HepG2 (cell line): ENCODE measurements around the gene MRPL10. TPM values are rescaled to one million over a fixed set of nuclear protein-coding genes. Genes with fewer than 3 reads are reported as not detected.

ENCODE experiments used
- DBP ChIP-seq: sonication (generic); formaldehyde crosslinking; IDR thresholded peaks from 2 replicates; pipeline ENCODE4 v1.4.0; 2020; ENCODE audit warnings: missing genetic modification reagents; ENCODE audit errors: not compliant biosample characterization
- DPF2 ChIP-seq: sonication (generic); formaldehyde crosslinking; IDR thresholded peaks from 2 replicates; pipeline ENCODE4 v1.4.0; 2020; ENCODE audit warnings: mild to moderate bottlenecking, low read depth, missing genetic modification reagents, borderline replicate concordance
- GLMP ChIP-seq: sonication (generic); formaldehyde crosslinking; IDR thresholded peaks from 2 replicates; pipeline ENCODE4 v1.9.0; 2021; ENCODE audit warnings: missing genetic modification reagents, mild to moderate bottlenecking, borderline replicate concordance
- HNRNPK ChIP-seq: fragments of 200-400 bp; formaldehyde crosslinking; IDR thresholded peaks from 2 replicates; pipeline ENCODE4 v1.6.1; 2018; ENCODE audit warnings: low read length, low read depth, moderate library complexity, mild to moderate bottlenecking; ENCODE audit not compliant: poor library complexity, severe bottlenecking
- KAT7 ChIP-seq: IDR thresholded peaks from 2 replicates; pipeline ENCODE4 v1.6.1; 2018; ENCODE audit warnings: borderline replicate concordance, missing compliant biosample characterization
- PLRG1 ChIP-seq: fragments of 450-650 bp; conservative IDR thresholded peaks from 2 replicates; pipeline ENCODE4 v1.6.1; 2016
- RFX3 ChIP-seq: IDR thresholded peaks from 2 replicates; pipeline ENCODE4 v1.6.1; 2016; ENCODE audit warnings: missing biosample characterization, missing genetic modification reagents
- ZNF224 ChIP-seq: sonication (generic); formaldehyde crosslinking; IDR thresholded peaks from 2 replicates; pipeline ENCODE4 v1.5.0; 2020; ENCODE audit warnings: mild to moderate bottlenecking, missing genetic modification reagents
- ZNF225 ChIP-seq: sonication (generic); formaldehyde crosslinking; IDR thresholded peaks from 2 replicates; pipeline ENCODE4 v1.4.0; 2020; ENCODE audit warnings: mild to moderate bottlenecking, missing genetic modification reagents
- ZNF251 ChIP-seq: sonication (generic); formaldehyde crosslinking; IDR thresholded peaks from 2 replicates; pipeline ENCODE4 v1.9.0; 2021; ENCODE audit warnings: mild to moderate bottlenecking, missing genetic modification reagents
- ZNF274 ChIP-seq: sonication (generic); formaldehyde crosslinking; IDR thresholded peaks from 2 replicates; pipeline ENCODE4 v1.5.1; 2020; ENCODE audit warnings: mild to moderate bottlenecking, missing genetic modification reagents
- ZNF614 ChIP-seq: IDR thresholded peaks from 2 replicates; pipeline ENCODE4 v1.6.1; 2018; ENCODE audit warnings: missing biosample characterization, missing genetic modification reagents, inconsistent platforms, borderline replicate concordance
- ZNF616 ChIP-seq: sonication (generic); formaldehyde crosslinking; IDR thresholded peaks from 2 replicates; pipeline ENCODE4 v1.5.0; 2020; ENCODE audit warnings: low read depth, mild to moderate bottlenecking, missing genetic modification reagents
- ZNF841 ChIP-seq: sonication (generic); formaldehyde crosslinking; IDR thresholded peaks from 2 replicates; pipeline ENCODE4 v1.8.1; 2023; ENCODE audit warnings: missing genetic modification reagents, borderline replicate concordance
- polyA plus RNA-seq, 8 experiments: library from polyadenylated mRNA; depleted of rRNA in 3 of 8; stranded (reverse) in 7 of 8; unstranded in 1 of 8; fragments of >200 nt; fragmentation: Illumina TruSeq in 4 of 8; extraction: Trizol in 4 of 8; gene quantifications; 2 replicates each; pipeline versions ENCODE4 v1.2.1 to v1.2.3, GENCODE V29; 2011 to 2016; ENCODE audit warnings: low read depth in 4 of 8, missing spikeins in 1 of 8, mixed read lengths in 1 of 8; ENCODE audit not compliant: insufficient read depth in 1 of 8
- total RNA-seq, 5 experiments: library from RNA; depleted of rRNA; stranded (reverse); fragments of >200 nt; fragmentation: Illumina TruSeq; extraction: Trizol; gene quantifications; 2 replicates each; pipeline ENCODE4 v1.2.3, GENCODE V29; 2016; ENCODE audit warnings: low read depth in 1 of 5
- TF ChIP-seq, protein P1 (sequence below): sonication (generic); formaldehyde crosslinking; IDR thresholded peaks from 2 replicates; pipeline ENCODE4; 2020; ENCODE audit warnings: missing genetic modification reagents, mild to moderate bottlenecking, borderline replicate concordance
- TF ChIP-seq, protein P2 (sequence below): sonication (generic); formaldehyde crosslinking; IDR thresholded peaks from 2 replicates; pipeline ENCODE4 v1.4.0; 2020; ENCODE audit warnings: mild to moderate bottlenecking, missing genetic modification reagents, borderline replicate concordance

Gene MRPL10
- total and polyA plus RNA-seq, 2 of the 13 experiments (the other 11 are each of a cell fraction or from before 2014, with no cell fraction given): 56.7 to 149 TPM

DNA sequence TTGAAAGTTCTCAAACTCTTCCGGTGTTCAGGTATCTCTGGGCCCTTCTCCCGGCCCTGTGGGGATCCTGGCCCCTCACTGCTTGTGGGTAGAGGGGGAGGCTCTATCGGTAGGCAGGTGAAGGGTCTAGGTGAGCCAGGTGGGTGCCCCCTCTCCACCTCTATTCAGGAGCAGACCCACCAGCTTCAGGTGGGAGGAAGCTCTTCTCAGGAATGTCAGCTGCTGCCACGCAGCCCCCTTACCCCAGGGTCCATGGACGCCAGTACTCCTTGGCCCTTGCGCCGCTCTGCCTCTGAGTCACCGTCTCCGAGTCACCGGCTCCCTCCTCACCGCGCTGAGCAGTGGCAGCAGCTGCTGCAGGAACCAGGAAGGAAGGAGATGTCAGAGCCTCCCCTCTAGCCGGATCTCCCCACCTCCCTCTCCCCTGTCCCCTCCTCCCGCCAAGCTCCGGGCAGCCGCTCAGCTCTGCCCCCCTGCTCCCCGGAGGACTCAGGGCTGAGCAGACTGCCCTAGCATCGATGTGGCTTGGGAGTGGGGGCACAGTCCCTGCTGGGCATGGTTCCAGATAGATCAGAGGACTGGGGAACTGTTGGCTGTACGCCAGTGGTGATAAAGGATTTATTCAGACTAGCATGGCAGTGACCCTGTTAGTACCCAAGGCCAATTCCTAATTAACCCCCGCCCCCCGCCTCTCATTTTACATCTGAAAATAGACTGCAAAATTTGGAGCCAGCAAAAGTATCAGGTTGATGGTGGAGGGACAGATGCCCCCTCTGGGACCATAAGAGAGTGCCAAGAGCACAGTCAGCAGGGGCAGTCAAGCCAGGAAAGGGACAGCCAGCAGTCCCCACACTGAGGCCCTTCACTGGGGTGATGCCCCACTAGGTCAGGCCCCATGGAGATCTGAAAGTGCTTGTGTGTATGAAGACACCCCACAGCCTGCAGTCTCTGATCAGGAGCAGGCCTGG lies 9.6 kb downstream of the MRPL10 start, which contains the start of gene OSBPL7 (continued):
- TF ChIP-seq ZNF225 (CRISPR knock-in tag) (no peak), HNRNPK (no peak), GLMP (CRISPR knock-in tag) (no peak), DBP (CRISPR knock-in tag) (no peak), ZNF841 (CRISPR knock-in tag) (no peak), DPF2 (CRISPR knock-in tag) (no peak), ZNF274 (CRISPR knock-in tag) (peak; percentile 73), KAT7 (CRISPR knock-in tag) (peak; percentile 92), ZNF614 (CRISPR knock-in tag) (peak; percentile 70; the same call in 1 of the 2 replicates), ZNF224 (CRISPR knock-in tag) (no peak), ZNF616 (CRISPR knock-in tag) (peak; percentile 83; the same call in 1 of the 2 replicates), ZNF251 (CRISPR knock-in tag) (no peak), PLRG1 (no peak), RFX3 (CRISPR knock-in tag) (no peak)
- TF ChIP-seq, protein P1, sequence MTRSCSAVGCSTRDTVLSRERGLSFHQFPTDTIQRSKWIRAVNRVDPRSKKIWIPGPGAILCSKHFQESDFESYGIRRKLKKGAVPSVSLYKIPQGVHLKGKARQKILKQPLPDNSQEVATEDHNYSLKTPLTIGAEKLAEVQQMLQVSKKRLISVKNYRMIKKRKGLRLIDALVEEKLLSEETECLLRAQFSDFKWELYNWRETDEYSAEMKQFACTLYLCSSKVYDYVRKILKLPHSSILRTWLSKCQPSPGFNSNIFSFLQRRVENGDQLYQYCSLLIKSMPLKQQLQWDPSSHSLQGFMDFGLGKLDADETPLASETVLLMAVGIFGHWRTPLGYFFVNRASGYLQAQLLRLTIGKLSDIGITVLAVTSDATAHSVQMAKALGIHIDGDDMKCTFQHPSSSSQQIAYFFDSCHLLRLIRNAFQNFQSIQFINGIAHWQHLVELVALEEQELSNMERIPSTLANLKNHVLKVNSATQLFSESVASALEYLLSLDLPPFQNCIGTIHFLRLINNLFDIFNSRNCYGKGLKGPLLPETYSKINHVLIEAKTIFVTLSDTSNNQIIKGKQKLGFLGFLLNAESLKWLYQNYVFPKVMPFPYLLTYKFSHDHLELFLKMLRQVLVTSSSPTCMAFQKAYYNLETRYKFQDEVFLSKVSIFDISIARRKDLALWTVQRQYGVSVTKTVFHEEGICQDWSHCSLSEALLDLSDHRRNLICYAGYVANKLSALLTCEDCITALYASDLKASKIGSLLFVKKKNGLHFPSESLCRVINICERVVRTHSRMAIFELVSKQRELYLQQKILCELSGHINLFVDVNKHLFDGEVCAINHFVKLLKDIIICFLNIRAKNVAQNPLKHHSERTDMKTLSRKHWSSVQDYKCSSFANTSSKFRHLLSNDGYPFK (CRISPR knock-in tag): peak; percentile 63; the same call in 1 of the 2 replicates
- TF ChIP-seq, protein P2, sequence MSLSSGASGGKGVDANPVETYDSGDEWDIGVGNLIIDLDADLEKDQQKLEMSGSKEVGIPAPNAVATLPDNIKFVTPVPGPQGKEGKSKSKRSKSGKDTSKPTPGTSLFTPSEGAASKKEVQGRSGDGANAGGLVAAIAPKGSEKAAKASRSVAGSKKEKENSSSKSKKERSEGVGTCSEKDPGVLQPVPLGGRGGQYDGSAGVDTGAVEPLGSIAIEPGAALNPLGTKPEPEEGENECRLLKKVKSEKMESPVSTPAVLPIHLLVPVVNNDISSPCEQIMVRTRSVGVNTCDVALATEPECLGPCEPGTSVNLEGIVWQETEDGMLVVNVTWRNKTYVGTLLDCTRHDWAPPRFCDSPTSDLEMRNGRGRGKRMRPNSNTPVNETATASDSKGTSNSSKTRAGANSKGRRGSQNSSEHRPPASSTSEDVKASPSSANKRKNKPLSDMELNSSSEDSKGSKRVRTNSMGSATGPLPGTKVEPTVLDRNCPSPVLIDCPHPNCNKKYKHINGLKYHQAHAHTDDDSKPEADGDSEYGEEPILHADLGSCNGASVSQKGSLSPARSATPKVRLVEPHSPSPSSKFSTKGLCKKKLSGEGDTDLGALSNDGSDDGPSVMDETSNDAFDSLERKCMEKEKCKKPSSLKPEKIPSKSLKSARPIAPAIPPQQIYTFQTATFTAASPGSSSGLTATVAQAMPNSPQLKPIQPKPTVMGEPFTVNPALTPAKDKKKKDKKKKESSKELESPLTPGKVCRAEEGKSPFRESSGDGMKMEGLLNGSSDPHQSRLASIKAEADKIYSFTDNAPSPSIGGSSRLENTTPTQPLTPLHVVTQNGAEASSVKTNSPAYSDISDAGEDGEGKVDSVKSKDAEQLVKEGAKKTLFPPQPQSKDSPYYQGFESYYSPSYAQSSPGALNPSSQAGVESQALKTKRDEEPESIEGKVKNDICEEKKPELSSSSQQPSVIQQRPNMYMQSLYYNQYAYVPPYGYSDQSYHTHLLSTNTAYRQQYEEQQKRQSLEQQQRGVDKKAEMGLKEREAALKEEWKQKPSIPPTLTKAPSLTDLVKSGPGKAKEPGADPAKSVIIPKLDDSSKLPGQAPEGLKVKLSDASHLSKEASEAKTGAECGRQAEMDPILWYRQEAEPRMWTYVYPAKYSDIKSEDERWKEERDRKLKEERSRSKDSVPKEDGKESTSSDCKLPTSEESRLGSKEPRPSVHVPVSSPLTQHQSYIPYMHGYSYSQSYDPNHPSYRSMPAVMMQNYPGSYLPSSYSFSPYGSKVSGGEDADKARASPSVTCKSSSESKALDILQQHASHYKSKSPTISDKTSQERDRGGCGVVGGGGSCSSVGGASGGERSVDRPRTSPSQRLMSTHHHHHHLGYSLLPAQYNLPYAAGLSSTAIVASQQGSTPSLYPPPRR (CRISPR knock-in tag): peak; percentile 62; the same call in 1 of the 2 replicates
